Stimulated activated CD4-positive, alpha-beta T cell treated with anti-CD3 and anti-CD28 coated beads, TNF-alpha, amount 100 ng/mL, for 24 hours (primary cell): ENCODE data around the gene ZNF473.
"Not testable (repeated sequence)": the region's sequence is repeated elsewhere in the genome, so short reads cannot be mapped to it uniquely, and the experiment has no call there.

Experiments used
- DNase-seq, 3 experiments: peaks; one replicate each; pipeline ENCODE4 v3.0.0-alpha.2; 2020; ENCODE audit warnings: low read depth in 3 of 3

The ZNF473 gene

GRCh38 chr19:50050406-50051227 lies 24.8 kb downstream of the ZNF473 start:
- peak; percentile 59 to 84 (median 65) for DNase-seq

DNA sequence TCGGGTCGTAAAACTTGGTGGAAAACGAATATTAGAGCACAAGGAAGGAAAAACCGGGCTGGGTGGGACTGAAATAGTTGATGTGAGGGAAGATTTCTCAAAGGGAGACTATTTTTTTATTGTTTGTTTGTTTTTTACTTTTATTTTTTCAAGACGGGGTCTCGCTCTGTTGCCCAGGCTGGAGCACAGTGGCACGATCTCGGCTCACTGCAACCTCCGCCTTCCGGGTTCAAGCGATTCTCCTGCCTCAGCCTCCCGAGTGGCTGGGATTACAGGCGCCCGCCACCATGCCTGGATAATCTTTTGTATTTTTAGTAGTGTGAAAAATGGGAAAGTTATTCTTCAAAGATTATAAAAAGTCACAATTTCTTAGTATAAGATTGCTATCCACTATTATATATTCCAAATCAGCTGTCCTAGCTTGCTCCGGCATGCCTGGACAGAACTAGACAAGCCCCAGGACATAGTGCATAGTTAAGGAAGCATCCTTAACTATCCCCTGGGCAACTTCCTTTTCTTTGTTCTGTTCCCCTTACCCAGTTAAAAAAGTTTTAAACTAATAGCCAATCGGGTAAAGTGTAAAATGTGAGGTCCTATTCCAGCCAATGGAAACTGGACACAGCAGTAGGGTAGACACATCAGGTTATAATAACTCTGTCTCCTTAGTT lies 25.6 kb downstream of the ZNF473 start:
- DNase-seq: not testable (repeated sequence)

DNA sequence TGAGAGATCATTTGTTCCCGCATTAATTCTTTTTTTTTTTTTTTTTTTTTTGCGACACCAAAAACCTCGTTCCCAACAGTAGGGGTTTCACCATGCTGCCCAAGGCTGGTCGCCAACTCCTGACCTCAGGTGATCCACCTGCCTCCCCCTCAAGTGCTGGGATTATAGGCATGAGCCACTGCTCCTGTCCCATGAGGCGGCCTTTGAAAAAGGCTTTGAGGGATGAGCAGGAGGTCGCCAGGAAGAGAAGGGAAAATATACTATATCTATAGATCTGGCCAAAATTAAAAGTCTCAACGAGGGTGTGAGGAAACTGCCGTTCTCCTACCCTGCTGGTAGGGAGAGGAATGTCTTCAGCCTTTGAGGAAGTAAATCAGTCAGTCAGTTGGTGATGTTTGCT lies 26.2 kb downstream of the ZNF473 start:
- DNase-seq: no peak

DNA sequence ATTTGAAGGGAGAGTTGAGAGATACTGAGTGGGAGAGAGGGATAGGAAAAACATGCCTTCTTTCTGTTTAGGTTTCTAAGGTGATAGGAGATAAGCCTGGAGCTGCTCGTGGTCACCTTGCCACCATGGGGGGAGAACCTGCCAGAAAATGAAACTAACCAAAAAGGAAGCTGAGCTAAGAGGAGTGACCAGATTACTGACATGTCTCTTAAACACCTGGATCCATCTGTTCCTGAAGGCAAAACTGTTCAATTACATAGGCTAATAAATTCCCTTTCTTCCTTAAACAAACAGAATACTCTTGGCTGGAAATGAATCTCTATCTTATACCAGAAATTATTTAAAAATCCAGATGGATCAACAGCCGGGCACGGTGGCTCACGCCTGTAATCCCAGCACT lies 27.3 kb downstream of the ZNF473 start:
- DNase-seq: no peak

DNA sequence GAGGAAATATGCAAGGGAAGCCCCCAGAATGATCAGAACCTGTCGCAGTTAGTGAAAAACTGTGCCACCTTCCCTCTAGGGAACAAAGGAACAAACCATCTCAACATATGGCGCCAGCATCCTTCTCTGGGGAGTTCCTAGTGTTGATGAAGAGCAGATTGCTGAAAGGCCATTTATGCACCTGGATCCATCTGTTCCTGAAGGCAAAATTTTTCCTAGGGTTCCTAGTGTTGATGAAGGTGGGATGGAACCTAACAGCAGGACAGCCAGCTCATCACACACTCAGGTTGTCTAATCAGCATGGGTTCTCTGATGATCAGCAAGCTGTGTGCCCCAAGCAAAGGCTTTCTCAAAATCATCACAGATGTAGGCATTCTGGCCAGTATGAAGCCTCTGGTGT lies 32.6 kb downstream of the ZNF473 start:
- no peak for DNase-seq

- no peak for DNase-seq
These were observed 33.2 kb downstream of the ZNF473 start for GRCh38 chr19:50059045-50059444.

DNA sequence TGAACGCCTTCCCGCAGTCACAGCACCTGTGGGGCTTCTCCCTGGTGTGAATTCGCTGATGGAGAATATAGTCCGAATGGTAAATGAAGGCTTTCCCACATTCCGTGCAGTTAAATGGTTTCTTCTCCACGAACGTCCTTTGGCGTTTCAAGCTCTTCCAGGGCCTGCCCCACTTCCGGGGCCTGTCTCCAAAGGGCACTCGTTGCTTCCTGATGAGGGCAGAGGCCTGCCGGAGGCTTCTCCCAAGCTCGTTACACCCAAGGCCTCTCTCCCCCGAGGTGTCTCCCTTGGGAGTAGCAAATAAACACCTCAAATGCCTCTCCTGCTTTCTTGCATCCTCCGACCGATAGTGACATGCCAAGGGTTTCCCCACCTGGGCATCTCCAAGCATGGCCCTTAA lies 34.3 kb downstream of the ZNF473 start:
- DNase-seq: no peak

- no peak for DNase-seq
These were observed 35.8 kb downstream of the ZNF473 start for GRCh38 chr19:50061650-50062049.

GRCh38 chr19:50065938-50066337 lies 40.1 kb downstream of the ZNF473 start:
- no peak for DNase-seq

DNA sequence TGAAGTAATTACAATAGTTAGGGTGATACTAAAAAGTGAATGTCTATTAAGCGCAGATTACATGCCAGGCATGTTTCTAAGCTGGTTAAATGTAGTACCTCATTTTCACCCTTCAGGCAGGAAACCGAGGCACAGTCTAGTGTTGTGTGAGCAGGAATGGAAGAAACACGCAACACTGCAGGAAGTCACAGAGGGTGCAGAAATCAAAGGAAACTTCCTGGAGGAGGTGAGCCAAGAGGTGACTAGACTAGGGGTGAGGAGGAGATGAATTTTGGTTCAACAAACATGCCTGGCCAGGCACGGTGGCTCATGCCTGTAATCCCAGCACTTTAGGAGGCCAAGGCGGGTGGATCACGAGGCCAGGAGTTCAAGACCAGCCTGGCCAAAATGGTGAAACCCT lies 41.8 kb downstream of the ZNF473 start:
- DNase-seq: no peak

- DNase-seq: not testable (repeated sequence)
These were observed 42.6 kb downstream of the ZNF473 start for GRCh38 chr19:50068382-50068781.

DNA sequence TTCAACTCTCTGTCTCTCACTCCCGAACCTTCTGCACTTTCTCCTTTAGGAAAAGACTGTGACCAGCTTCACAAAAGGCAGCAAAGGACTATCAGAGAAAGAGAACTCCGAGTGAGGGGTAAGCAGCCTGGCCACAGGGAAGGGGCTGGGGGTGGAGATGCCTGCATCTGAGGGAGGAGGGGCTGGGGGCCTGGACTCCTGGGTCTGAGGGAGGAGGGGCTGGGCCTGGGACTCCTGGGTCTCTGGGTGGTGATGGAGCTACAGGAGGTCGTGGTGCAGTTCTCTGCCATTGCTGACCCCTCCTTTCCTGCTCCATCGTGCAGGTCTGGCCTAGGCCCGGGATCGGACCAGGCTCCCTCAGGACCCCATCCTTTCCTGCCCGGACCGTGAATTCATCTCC lies 49.3 kb downstream of the ZNF473 start:
- not testable (repeated sequence) for DNase-seq

DNA sequence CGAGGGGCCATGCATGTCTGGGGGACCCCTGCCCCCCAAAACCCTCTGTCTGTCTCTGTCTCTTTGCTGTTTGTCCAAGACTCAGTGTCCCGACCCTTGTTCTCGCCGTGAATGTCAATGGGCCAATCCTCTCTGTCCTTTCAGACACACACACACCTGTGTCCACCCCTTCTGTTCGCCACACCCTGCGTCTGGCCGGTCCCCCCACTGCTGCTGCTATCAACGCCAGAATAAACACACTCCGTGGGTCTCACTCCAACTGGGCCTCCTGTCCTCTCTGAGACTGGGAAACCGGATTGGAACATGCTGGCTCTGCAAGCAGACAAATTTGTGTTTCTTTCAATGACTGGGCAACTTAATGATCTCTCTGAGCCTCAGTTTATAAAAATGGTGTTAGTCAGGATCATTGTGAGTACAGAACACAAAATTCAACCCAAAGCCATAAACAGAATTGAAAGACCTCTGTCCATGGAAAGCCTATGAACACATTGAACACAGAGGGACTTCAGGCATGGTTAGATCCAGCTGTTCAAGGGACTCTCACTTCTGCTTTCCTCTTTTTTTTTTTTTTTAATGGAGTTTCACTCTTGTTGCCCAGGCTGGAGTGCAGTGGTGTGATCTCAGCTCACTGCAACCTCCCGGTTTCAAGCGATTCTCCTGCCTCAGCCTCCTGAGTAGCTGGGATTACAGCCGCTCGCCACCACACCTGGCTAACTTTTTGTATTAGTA lies 50.0 kb downstream of the ZNF473 start:
- DNase-seq: not testable (repeated sequence)

DNA sequence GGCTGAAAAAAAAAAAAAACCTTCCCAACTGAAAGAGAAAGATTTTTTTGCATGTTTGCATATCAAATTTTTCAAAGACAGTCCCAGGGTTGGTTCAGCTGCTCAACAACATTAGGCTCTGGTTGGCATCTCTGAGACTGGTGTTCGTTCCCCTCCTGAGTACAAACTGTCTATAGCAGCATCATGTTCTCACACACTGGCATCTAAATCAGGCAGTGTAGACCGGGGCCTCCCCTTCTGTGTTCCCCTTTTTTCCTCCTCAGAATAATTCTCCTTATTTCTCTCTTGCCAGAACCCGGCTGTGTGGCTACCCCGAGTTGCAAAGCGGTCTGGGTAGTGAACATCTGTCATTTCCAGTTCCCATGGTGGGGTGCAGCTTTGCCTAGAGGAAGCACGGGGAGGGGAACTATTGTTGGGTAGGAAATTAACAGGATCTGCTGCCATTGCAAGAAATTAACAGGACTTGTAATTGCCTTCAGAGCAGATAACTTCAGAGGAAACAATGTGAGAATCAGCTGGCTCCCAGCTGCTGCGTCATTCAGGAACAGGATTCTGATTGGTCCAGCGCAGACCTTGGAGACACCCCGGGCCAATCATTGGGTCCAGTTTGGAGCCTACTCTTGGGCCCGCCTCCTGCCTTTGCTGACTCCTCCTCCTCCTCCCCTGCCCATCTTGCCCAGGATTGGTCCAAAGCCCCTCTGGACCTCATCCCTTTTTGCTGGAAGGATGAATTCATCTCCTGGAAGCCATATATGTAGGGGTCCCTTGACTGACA lies 51.0 kb downstream of the ZNF473 start:
- DNase-seq: not testable (repeated sequence)

DNA sequence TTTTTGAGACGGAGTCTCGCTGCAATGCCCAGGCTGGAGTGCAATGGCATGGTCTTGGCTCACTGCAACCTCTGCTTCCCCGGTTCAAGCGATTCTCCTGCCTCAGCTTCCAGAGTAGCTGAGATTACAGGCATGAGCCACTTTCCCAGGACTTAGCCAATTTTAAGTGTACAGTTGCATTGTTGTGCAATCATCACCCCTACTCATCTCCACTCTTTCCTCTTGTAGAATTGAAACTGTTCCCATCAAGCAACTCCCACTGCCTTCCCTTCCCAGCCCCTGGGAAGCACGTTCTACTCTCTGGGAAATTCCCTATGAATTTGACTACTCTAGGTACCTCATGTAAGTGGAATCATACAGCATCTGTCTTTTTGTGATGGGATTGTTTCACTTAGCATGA lies 53.2 kb downstream of the ZNF473 start:
- not testable (repeated sequence) for DNase-seq

- DNase-seq: not testable (repeated sequence)
These were observed 58.6 kb downstream of the ZNF473 start for GRCh38 chr19:50084440-50084839.

DNA sequence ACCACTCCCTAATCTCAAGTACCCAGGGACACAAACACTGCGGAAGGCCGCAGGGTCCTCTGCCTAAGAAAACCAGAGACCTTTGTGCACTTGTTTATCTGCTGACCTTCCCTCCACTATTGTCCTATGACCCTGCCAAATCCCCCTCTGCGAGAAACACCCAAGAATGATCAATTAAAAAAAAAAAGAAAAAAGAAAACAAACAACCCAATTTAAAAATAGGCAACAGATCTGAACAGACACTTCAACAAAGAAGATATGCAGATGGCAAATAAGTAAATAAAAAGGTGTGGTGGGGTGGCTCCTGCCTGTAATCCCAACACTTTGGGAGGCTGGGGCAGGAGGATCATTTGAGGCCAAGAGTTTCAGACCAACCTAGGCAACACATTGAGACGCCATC lies 61.3 kb downstream of the ZNF473 start:
- DNase-seq: not testable (repeated sequence)

- DNase-seq: peak in 1 of 3 experiments; percentile 40
These were observed 64.9 kb downstream of the ZNF473 start for GRCh38 chr19:50090706-50091105.

DNA sequence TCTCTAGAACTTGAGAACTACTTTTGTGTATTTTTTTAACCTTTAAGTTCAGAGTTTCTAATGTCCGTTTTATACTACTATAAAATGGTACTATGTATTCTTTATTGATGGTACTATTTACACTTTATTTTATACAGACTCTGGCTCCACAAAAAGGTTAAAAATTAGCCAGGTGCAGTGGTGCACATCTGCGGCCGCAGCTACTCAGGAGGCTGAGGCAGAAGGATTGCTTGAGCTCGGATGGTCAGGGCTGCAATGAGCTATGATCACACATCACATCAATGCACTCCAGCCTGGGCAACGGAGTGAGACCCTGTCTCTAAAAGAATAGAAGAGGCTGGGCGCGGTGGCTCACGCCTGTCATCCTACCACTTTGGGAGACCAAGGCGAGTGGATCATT lies 66.0 kb downstream of the ZNF473 start:
- DNase-seq: not testable (repeated sequence)

DNA sequence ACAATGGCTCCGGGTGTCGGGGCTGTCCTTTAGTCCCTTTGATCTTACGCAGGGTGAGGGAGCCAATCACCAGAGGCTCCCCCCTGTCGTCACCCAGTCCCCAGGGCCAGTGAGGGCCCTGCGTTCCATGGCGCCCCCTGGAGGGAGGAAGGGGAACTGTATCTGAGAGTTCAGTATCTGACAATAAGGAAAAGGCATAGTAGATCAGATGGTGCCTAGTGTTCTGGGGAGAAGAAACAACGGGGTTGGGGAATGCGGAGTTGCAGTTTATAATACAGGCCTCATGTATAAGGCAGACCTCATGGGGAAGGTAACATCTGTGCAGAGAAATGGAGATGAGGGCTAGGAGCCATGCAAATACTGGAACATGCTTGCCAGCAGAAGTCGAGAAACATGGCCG lies 66.8 kb downstream of the ZNF473 start:
- not testable (repeated sequence) for DNase-seq

DNA sequence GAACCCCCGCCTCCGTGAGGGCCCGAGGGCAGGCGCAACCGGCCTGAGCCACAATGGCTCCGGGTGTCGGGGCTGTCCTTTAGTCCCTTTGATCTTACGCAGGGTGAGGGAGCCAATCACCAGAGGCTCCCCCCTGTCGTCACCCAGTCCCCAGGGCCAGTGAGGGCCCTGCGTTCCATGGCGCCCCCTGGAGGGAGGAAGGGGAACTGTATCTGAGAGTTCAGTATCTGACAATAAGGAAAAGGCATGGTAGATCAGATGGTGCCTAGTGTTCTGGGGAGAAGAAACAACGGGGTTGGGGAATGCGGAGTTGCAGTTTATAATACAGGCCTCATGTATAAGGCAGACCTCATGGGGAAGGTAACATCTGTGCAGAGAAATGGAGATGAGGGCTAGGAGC lies 72.1 kb downstream of the ZNF473 start:
- DNase-seq: not testable (repeated sequence)

GRCh38 chr19:50098892-50099291 lies 73.1 kb downstream of the ZNF473 start:
- DNase-seq: peak in 1 of 3 experiments; percentile 8
